ENCODE results near the gene TP53INP2. TPM values are rescaled to one million over a fixed set of nuclear protein-coding genes. Genes with fewer than 3 reads are reported as not detected.
A peak's percentile ranks its signal among the peaks of the same experiment; 100 is the strongest.
"Not testable (repeated sequence)": the region's sequence is repeated elsewhere in the genome, so short reads cannot be mapped to it uniquely, and the experiment has no call there.

TP53INP2 gene
- total RNA-seq, 1 donor from 2014 or later, result 13.1 TPM

DNA sequence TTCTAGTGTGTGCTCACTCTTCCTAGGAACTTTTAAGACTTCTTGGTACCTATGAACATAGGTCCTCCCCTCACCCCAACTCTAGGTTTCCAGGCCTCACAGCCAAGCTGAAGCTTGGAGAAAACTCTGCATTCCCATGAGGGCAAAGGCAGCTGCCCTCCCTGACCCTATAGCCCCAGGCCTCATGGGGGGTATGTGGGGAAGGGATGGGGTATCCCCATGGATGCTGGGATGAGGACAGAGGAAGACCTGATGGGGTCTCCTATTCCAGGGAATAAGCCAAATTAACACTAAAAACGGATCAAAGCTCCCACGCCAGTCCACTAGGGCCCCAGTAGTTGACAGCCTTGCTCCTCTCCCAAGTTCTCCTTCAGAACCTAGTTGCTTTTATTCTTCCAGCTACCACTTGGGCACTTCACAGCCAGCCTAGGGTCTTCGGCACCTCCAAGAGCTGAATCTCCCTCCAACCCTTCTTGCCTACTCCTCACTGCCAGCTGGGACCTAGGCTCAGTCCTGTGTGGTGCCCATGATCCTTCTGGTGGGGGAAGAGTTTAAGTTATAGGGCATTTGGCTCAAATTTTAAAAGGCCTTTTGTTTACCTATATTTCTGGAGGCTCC, 7.8 kb downstream of the TP53INP2 start:
- H3K4me1 Mint-ChIP-seq, result peaks cover 18% of the 10 kb centered on the region
- TF ChIP-seq, protein P1, sequence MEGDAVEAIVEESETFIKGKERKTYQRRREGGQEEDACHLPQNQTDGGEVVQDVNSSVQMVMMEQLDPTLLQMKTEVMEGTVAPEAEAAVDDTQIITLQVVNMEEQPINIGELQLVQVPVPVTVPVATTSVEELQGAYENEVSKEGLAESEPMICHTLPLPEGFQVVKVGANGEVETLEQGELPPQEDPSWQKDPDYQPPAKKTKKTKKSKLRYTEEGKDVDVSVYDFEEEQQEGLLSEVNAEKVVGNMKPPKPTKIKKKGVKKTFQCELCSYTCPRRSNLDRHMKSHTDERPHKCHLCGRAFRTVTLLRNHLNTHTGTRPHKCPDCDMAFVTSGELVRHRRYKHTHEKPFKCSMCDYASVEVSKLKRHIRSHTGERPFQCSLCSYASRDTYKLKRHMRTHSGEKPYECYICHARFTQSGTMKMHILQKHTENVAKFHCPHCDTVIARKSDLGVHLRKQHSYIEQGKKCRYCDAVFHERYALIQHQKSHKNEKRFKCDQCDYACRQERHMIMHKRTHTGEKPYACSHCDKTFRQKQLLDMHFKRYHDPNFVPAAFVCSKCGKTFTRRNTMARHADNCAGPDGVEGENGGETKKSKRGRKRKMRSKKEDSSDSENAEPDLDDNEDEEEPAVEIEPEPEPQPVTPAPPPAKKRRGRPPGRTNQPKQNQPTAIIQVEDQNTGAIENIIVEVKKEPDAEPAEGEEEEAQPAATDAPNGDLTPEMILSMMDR (IDR thresholded peaks at IDR 0.05; ENCODE audit: unreplicated experiment), result no peak
- peaks cover 14% of the 10 kb centered on the region for H3K27me3 Mint-ChIP-seq (ENCODE audit: low read depth)
- H3K4me3 Mint-ChIP-seq, result no peak overlapping the region
- no peaks in the 10 kb centered on the region for H3K9me3 Mint-ChIP-seq
- H3K36me3 Mint-ChIP-seq, result peaks cover 13% of the 10 kb centered on the region
- no peak overlapping the region for H3K27ac Mint-ChIP-seq
- no peak for DNase-seq (ENCODE audit: low spot score in 2 of 2, unreplicated experiment in 2 of 2)

DNA sequence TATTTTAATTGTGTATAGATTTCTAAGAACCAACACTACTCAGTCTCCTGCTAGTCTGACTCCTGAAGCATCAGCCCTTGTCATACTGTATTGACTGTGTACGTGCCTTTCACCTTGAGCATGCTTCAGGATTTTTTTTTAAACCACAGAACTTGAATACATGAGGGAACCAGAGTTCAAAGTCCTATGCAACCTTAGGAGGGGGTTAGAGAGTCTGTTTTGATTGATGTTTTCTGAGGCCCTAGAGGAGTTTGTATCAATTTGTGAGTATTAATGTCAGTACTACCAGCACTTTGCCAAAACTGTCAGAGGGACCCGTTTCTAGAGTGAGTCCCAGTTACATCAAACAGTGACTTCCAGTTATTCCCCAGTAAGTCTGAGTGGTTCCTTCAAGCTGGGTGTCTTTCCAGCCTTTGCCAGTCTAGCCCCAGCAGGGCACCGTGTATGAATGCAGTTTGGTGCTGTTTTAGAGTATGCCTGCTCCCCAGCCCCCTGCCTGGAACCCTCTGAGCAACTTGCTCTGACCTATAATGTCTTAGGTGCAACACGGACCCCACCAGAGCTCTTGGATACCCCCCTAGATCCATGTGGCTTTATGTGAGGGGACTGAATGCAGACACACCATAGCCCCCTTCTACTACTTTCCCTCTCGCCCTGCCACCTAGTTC, 8.5 kb downstream of the TP53INP2 start:
- H3K27me3 Mint-ChIP-seq (ENCODE audit: low read depth), result peaks cover 14% of the 10 kb centered on the region
- DNase-seq (ENCODE audit: low spot score in 2 of 2, unreplicated experiment in 2 of 2), result no peak
- TF ChIP-seq, protein P1 (IDR thresholded peaks at IDR 0.05; ENCODE audit: unreplicated experiment), result no peak
- peak overlapping the region; percentile 82 for H3K27ac Mint-ChIP-seq
- no peak overlapping the region for H3K4me3 Mint-ChIP-seq
- H3K9me3 Mint-ChIP-seq, result no peaks in the 10 kb centered on the region
- peaks cover 17% of the 10 kb centered on the region for H3K36me3 Mint-ChIP-seq
- H3K4me1 Mint-ChIP-seq, result peaks cover 18% of the 10 kb centered on the region

DNA sequence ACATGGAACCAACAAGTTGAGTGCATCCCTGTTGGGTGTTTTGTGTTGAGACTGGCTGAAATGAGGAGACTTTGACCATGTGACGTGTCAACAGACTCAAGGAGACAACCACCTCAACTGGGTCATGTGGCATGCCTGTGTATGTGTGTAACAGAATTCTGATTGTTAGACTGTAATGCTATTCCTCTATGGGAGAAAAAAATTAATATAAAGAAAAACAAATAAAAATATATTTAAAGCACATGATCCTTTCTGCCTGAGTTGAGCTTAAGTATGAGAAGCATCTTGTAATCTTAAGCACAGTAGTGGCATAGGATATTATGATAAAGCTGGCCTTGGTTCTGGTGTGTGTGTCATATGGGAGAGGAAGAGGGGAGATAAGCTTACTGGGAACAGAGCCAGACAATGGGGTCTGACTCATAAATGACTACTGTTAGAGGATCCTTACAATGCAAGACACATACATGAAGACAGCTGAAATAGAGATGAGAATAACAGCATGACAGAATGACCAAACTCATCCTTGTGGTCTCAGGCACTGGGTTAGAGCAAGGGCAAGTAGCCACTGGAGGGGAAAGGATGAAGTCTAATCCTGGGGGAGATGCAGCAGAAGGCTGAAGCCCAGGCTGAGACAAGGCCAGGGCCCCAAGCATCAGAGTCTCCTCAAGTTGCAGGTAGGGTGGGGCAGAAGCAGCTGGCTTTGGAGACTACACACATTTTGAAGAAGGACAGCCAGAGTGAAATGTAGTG, 9.2 kb downstream of the TP53INP2 start:
- Mint-ChIP-seq H3K4me1 (peaks cover 18% of the 10 kb centered on the region), H3K27ac (peak overlapping the region; percentile 82), H3K36me3 (peaks cover 19% of the 10 kb centered on the region), H3K9me3 (no peaks in the 10 kb centered on the region), H3K4me3 (no peak overlapping the region), H3K27me3 (ENCODE audit: low read depth) (peaks cover 14% of the 10 kb centered on the region)
- TF ChIP-seq, protein P1 (IDR thresholded peaks at IDR 0.05; ENCODE audit: unreplicated experiment), result no peak
- DNase-seq (ENCODE audit: low spot score in 2 of 2, unreplicated experiment in 2 of 2), result no peak

DNA sequence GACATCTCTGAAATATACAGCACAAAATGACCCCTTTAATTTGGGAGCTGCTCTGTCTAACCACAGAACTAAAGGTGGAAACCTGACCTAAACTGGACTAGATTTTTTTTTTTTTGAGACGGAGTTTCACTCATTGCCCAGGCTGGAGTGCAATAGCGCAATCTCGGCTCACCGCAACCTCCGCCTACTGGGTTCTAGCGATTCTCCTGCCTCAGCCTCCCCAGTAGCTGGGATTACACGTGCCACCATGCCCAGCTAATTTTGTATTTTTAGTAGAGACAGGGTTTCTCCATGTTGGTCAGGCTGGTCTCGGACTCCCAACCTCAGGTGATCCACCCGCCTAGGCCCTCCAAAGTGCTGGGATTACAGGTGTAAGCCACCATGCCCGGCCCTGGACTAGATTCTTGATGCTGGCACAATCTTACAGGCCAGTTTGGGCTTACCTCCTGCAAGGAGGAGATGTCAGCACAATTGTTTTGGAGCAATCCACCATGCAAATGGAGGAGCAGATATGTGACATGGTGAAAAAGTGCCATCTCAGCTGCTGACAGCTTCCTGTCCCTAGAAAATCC, 9.9 kb downstream of the TP53INP2 start:
- not testable (repeated sequence) for DNase-seq (ENCODE audit: low spot score in 2 of 2, unreplicated experiment in 2 of 2); H3K4me3 Mint-ChIP-seq; H3K9me3 Mint-ChIP-seq; H3K27ac Mint-ChIP-seq
- Mint-ChIP-seq H3K27me3 (ENCODE audit: low read depth) (peaks cover 13% of the 10 kb centered on the region), H3K4me1 (peaks cover 15% of the 10 kb centered on the region), H3K36me3 (peaks cover 19% of the 10 kb centered on the region)

DNA sequence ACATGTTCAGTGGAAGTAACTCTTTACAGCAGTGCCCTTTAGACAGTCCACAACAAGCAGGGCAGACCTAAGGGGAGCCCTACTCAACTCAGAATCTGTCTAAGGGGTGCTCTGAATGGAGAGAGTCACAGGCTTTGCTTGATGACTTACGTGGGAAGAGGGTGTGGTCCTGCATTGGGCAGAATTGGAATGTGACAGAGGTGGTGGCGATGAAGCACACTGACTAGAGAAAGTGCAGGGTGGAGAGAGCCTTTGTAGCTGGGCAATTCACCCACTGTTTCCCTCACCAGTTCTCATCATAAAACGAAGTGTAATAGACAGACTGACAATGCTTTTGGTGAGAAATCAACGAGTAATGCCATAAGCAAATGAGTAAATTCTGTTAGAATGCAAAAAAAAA, 11.2 kb downstream of the TP53INP2 start:
- Mint-ChIP-seq H3K9me3 (no peaks in the 10 kb centered on the region), H3K27me3 (ENCODE audit: low read depth) (peaks cover 10% of the 10 kb centered on the region), H3K36me3 (peaks cover 22% of the 10 kb centered on the region), H3K27ac (no peak overlapping the region), H3K4me1 (peaks cover 12% of the 10 kb centered on the region), H3K4me3 (no peak overlapping the region)
- TF ChIP-seq, protein P1 (IDR thresholded peaks at IDR 0.05; ENCODE audit: unreplicated experiment), result no peak
- DNase-seq (ENCODE audit: low spot score in 2 of 2, unreplicated experiment in 2 of 2), result no peak

DNA sequence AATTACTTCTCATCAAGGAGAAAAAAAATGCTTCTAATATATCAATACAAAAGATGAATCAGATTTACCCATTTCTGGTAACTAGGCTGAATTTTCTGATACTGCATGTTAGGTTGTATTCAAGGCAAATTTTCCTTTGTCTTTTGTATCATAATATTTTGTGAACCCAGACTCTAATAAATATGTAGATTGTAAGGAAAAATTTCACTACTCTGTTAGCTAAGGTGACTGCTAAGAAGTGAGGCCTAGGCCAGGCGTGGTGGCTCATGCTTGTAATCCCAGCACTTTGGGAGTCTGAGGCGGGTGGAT, 12.7 kb downstream of the TP53INP2 start:
- TF ChIP-seq, protein P1 (IDR thresholded peaks at IDR 0.05; ENCODE audit: unreplicated experiment), result no peak
- no peak overlapping the region for H3K4me3 Mint-ChIP-seq

More for the DNA sequence above, 12.7 kb downstream of the TP53INP2 start:
- Mint-ChIP-seq H3K27me3 (ENCODE audit: low read depth) (peaks cover under 1% of the 10 kb centered on the region), H3K9me3 (no peaks in the 10 kb centered on the region), H3K36me3 (peaks cover 24% of the 10 kb centered on the region), H3K4me1 (peaks cover 8% of the 10 kb centered on the region), H3K27ac (no peak overlapping the region)
- DNase-seq (ENCODE audit: low spot score in 2 of 2, unreplicated experiment in 2 of 2), result no peak
